Ishikawa (cell line): ENCODE measurements around the gene BLOC1S2.

ENCODE experiments used
- EGR1 ChIP-seq: IDR thresholded peaks from 2 replicates; pipeline ENCODE4 v1.6.1; 2012
- NFIC ChIP-seq: IDR thresholded peaks from 2 replicates; pipeline ENCODE4 v1.6.1; 2012
- RAD21 ChIP-seq: IDR thresholded peaks from 2 replicates; pipeline ENCODE4 v1.6.1; 2012; ENCODE audit warnings: low read depth
- TAF1 ChIP-seq: IDR thresholded peaks from 2 replicates; pipeline ENCODE4 v1.6.1; 2012; ENCODE audit warnings: low read depth, mild to moderate bottlenecking
- TCF12 ChIP-seq: IDR thresholded peaks from 2 replicates; pipeline ENCODE4 v1.6.1; 2012; ENCODE audit warnings: low read depth
- TEAD4 ChIP-seq: IDR thresholded peaks from 2 replicates; pipeline ENCODE4 v1.6.1; 2012
- YY1 ChIP-seq: IDR thresholded peaks from 2 replicates; pipeline ENCODE4 v1.6.1; 2012; ENCODE audit warnings: low read depth
- TF ChIP-seq, protein P1 (sequence below): IDR thresholded peaks from 2 replicates; pipeline ENCODE4 v1.6.1; 2012

DNA sequence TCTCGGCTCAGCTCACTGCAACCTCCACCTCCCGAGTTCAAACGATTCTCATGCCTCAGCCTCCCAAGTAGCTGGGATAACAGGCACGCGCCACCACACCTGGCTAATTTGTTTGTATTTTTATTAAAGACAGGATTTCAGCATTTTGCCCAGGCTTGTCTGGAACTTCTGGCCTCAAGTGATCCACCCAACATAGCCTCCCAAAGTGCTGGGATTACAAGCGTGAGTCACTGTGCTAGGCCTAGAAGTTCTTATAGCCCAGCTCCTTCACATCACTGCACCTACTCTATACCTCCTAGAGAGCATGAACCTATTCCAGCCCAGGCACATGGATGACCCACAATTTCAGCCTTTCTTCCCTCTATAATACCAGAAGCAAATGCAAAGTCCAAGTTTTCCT is 1.3 kb upstream of the BLOC1S2 start:
- TF ChIP-seq NFIC (no peak), RAD21 (no peak), TEAD4 (no peak), TAF1 (no peak), EGR1 (no peak), TCF12 (no peak), YY1 (no peak)
- TF ChIP-seq, protein P1, sequence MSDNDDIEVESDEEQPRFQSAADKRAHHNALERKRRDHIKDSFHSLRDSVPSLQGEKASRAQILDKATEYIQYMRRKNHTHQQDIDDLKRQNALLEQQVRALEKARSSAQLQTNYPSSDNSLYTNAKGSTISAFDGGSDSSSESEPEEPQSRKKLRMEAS: no peak
